ENCODE results near the gene CHI3L1. TPM values are rescaled to one million over a fixed set of nuclear protein-coding genes. Genes with fewer than 3 reads are reported as not detected.

The CHI3L1 gene
- total RNA-seq, 2 donors from 2014 or later: 0.68 to 5.0 TPM

GRCh38 chr1:203186091-203186445, 436 bp downstream of the CHI3L1 start:
- H3K4me1 ChIP-seq (ENCODE audit: control insufficient read depth in 1 of 2, low read depth in 2 of 2): no peaks in the 10 kb centered on the region
- no peaks in the 10 kb centered on the region for H3K9me3 ChIP-seq
- no peak for TF ChIP-seq CTCF (IDR thresholded peaks at IDR 0.05)
- H3K27ac ChIP-seq: no peak overlapping the region
- DNase-seq (ENCODE audit: low spot score): no peak
- H3K27me3 ChIP-seq (replicated peaks; ENCODE audit: insufficient read depth): no peaks in the 10 kb centered on the region
- no peaks in the 10 kb centered on the region for H3K36me3 ChIP-seq
- H3K4me3 ChIP-seq: no peak overlapping the region
- no peak for ATAC-seq (ENCODE audit: insufficient number of reproducible peaks, low FRiP score, low read depth)

GRCh38 chr1:203185585-203185984, 919 bp downstream of the CHI3L1 start:
- no peaks in the 10 kb centered on the region for H3K9me3 ChIP-seq
- H3K4me1 ChIP-seq (ENCODE audit: control insufficient read depth in 1 of 2, low read depth in 2 of 2): no peaks in the 10 kb centered on the region
- no peak for DNase-seq (ENCODE audit: low spot score)
- H3K27me3 ChIP-seq (replicated peaks; ENCODE audit: insufficient read depth): no peaks in the 10 kb centered on the region
- no peak for TF ChIP-seq CTCF (IDR thresholded peaks at IDR 0.05)
- H3K27ac ChIP-seq: no peak overlapping the region
- ATAC-seq (ENCODE audit: insufficient number of reproducible peaks, low FRiP score, low read depth): no peak
- no peaks in the 10 kb centered on the region for H3K36me3 ChIP-seq
- no peak overlapping the region for H3K4me3 ChIP-seq

GRCh38 chr1:203185061-203185461, 1.4 kb downstream of the CHI3L1 start:
- no peak for ATAC-seq (ENCODE audit: insufficient number of reproducible peaks, low FRiP score, low read depth)
- no peaks in the 10 kb centered on the region for H3K36me3 ChIP-seq
- H3K27ac ChIP-seq: no peak overlapping the region
- no peak overlapping the region for H3K4me3 ChIP-seq
- no peak for TF ChIP-seq CTCF (IDR thresholded peaks at IDR 0.05)
- no peaks in the 10 kb centered on the region for H3K9me3 ChIP-seq
- no peak for DNase-seq (ENCODE audit: low spot score)
- no peaks in the 10 kb centered on the region for H3K27me3 ChIP-seq (replicated peaks; ENCODE audit: insufficient read depth)
- H3K4me1 ChIP-seq (ENCODE audit: control insufficient read depth in 1 of 2, low read depth in 2 of 2): no peaks in the 10 kb centered on the region

- ATAC-seq (ENCODE audit: insufficient number of reproducible peaks, low FRiP score, low read depth): no peak
- Histone ChIP-seq H3K9me3 (no peaks in the 10 kb centered on the region), H3K36me3 (no peaks in the 10 kb centered on the region), H3K4me3 (no peak overlapping the region), H3K27ac (no peak overlapping the region), H3K4me1 (ENCODE audit: control insufficient read depth in 1 of 2, low read depth in 2 of 2) (no peaks in the 10 kb centered on the region), H3K27me3 (replicated peaks; ENCODE audit: insufficient read depth) (no peaks in the 10 kb centered on the region)
- DNase-seq (ENCODE audit: low spot score): no peak
- no peak for TF ChIP-seq CTCF (IDR thresholded peaks at IDR 0.05)
Measured at GRCh38 chr1:203184467-203184866, 2.0 kb downstream of the CHI3L1 start.

- no peaks in the 10 kb centered on the region for H3K9me3 ChIP-seq
- H3K27ac ChIP-seq: no peak overlapping the region
- H3K36me3 ChIP-seq: no peaks in the 10 kb centered on the region
- DNase-seq (ENCODE audit: low spot score) (no peak), ATAC-seq (ENCODE audit: insufficient number of reproducible peaks, low FRiP score, low read depth) (no peak)
- no peak for TF ChIP-seq CTCF (IDR thresholded peaks at IDR 0.05)
- no peak overlapping the region for H3K4me3 ChIP-seq
- no peaks in the 10 kb centered on the region for H3K27me3 ChIP-seq (replicated peaks; ENCODE audit: insufficient read depth)
- no peaks in the 10 kb centered on the region for H3K4me1 ChIP-seq (ENCODE audit: control insufficient read depth in 1 of 2, low read depth in 2 of 2)
Measured at GRCh38 chr1:203183828-203184227, 2.7 kb downstream of the CHI3L1 start.
